ENCODE results near the gene KRT5. TPM values are rescaled to one million over a fixed set of nuclear protein-coding genes. Genes with fewer than 3 reads are reported as not detected.

KRT5 gene
- total RNA-seq, 1 donor from 2014 or later = 1,515 TPM

DNA sequence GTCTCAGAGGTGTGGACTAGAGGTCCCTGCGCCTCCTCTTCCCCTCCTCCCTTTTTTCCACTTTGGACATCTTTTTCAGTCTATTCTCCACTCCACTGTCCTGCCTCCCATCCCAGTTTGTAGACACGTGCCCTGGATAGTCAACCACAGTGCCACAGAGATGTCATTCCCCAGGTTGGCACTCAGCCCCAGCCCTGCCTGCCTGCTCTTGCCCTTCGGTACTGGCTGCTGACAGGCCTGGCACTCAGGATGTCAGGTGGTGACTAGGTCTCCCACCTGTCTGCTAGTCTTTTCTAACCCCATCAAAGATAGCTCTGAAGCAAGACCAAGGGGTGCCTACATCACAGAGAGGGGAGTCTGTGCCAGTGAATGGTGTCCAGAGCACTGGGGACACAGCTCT, 16.9 kb upstream of the KRT5 start:
- no peak for DNase-seq

DNA sequence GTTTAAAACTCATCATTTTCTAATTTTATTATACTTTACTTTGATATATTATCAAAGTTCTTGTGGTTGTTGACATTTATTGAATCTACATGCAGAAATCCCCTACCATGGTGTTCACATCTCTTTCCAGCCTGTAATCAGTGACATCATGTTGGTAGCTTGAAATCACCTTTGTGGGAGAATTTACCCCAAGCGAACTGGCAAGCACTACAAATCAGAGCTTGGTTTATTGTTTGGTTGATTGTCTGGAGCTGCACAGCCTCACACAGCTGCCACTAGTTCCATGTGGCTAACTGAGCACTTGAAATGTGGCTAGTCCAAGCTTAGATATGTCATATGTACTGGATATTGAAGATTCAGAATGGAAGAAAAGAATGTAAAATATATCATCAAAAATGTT, 15.4 kb upstream of the KRT5 start:
- DNase-seq = no peak

DNA sequence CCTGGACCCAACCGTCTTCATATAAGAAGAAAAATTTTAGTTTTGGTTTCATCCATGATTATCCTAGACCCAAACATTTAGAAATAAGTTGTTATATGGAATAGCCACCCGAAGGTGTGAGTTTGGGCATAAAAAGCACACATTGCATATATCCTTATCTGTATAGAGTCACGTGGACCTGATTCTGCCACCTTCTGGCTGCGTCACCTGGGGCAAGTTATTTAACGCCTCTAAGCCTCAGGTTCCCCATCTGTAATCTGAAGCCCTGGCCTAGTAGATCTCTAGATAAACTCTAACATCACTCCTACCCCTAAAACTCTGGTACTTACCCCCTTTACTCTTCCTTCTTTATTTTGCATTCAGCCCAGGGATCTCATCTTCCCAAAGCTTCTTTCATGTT, 14.3 kb upstream of the KRT5 start:
- no peak for DNase-seq

DNA sequence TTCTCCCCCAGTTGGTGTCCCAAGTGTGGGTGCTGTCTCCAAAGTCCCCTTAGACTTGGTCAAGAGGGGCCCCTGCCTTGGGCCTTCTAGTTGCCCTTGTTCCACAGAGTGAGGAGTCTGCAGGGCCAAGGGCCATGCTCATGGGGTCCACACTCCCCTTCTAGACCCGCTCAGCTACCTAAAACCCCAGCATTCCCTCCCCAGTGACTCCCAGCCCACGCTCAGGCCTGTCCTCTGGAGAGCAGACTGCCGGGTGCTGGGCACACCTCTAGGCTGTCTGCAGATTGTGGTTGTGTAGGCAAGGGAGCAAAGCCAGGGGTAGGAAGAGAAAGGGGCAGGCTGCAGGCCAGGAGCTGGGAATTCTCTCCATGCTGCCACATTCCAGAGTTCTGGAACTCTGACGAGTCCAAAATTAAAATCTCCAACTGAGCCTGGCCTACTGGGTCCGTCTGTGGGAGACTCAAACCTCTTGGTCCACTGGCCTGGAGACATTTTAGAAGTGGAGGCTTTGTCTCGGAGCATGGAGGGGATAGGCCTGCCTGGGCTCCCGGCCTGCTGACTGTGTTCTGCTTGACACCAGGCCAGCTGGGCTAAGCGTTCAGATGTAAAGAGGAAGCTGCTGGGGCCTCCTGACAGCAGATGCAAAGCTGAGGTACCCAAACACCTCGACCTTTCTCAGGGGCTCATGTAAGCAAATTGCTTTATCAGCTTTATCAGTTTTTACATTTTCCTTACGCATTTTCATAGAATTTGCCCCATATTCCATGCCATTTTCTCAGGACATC, 13.7 kb upstream of the KRT5 start:
- no peak for DNase-seq

DNA sequence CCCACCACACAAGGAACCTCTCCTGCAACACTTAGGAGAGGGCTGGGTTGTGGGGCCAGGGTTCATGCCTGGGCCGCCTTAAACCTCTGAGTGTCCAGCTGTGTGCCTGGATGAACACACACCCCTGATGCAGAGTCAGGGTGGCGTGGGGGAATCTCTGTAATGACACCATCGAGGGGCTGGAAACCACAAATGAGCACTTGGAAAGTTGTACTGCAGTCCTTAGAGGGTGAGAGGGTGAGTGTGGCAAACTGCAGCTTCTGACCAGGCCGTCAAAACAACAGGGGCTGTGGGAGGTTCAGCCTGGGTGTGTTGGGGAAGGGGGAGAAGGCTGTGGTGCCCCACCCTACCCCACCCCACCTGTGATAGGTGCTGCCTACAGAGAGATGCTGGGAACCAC, 12.4 kb upstream of the KRT5 start:
- DNase-seq = no peak

GRCh38 chr12:52531566-52532300, 11.5 kb upstream of the KRT5 start:
- no peak for DNase-seq

- DNase-seq = no peak
Measured at GRCh38 chr12:52530905-52531304, 10.7 kb upstream of the KRT5 start.

GRCh38 chr12:52530366-52530765, 10.2 kb upstream of the KRT5 start:
- no peak for DNase-seq

- no peak for DNase-seq
Measured at GRCh38 chr12:52529846-52530245, 9.7 kb upstream of the KRT5 start.

- DNase-seq = no peak
Measured at GRCh38 chr12:52529417-52529816, 9.2 kb upstream of the KRT5 start.

DNA sequence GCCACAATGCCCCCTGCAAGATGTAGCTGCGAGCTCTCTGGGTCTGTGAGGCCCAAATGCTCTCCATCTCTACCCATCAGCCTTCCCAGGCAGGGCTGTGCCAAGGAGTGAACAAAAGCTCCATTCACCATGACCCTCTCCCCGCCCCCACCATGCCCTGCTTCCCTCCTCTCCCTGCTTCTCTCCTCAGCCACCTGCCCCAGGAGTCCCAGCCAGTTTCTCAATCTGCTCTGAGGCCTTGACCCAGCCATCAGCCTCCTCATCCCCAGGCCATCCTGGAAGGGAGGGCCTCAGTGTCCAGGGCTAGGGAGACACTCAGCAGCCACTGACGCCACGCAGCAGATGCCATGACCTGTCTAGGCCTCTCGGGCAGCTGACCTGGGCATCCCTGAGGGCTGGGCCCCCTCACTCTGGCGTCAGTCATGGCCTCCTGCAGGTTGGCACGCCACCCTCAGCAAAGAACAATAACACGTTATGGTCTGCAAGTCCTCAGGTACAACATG, 8.5 kb upstream of the KRT5 start:
- no peak for DNase-seq

DNA sequence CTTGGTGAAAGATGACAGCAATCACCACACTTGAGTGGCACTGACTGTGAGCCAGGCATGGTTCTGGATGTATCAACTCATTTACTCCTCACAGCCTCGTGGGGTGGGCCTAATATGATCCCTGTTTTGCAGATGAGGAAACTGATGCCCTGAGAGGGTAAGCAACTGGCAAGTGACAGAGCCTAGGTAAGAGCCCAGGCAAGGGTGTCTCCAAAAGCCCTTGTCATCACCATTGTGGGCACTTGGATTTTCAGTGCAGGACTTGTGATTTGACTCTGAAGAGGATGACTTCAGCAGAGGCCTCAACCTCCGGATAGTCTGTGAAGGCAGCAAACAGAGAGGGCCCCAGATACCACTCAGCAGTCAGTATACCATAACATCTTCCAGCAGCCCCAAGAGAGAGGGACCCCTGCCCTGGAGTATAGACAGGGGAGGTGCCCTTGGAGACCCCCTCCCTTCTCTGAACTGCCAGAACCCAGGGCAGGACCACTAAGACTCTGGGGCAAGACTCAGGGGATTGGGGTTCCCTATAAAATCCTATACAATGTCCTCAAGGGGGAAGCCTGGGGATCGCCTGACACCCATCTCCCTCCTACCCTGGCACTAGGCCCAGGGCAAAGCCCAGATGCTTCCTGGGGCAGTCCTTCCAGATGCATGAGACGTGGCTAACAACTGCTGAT, 7.1 kb upstream of the KRT5 start:
- no peak for DNase-seq

GRCh38 chr12:52526511-52526951, 6.3 kb upstream of the KRT5 start:
- no peak for DNase-seq

DNA sequence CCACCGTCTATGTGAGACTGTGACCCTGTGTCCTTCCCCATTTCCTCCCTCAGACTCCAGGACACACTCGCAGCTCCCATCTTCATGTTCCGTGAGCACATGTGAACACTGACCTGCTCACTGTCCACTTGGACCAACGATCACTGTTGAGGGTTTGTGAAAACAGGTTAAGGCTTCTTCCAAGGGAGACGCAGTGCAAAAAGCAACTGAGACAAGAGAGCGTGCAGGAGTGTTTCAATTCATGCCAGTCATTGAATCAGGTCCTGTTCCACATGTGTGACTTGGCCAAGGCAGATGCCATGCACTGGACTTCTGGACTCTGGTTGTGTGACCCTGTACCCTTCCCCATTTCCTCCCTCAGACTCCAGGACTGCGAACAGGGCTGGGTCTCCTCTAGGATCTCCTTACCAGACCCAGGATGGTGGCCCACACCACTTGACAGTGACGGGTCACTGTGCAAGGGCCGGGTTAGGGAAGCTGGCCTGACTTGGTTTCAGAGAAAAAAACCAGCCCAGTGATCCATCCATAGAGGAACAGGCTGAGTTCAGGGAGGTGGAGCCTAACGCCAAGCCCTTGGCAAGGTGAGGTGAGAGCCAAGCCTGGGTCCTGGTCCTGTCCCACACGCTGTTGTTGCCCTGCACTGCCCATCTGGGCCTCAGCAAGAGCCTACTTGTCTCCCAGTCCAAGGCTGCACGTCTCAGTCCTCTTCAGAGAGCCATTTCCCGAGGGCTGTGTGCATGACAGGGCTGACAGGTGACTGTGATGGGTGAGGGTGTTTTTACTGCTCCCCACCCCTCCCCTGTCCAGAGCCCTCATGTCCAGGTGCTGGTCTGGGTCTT, 5.7 kb upstream of the KRT5 start:
- no peak for DNase-seq

GRCh38 chr12:52524898-52525591, 4.9 kb upstream of the KRT5 start:
- no peak for DNase-seq

DNA sequence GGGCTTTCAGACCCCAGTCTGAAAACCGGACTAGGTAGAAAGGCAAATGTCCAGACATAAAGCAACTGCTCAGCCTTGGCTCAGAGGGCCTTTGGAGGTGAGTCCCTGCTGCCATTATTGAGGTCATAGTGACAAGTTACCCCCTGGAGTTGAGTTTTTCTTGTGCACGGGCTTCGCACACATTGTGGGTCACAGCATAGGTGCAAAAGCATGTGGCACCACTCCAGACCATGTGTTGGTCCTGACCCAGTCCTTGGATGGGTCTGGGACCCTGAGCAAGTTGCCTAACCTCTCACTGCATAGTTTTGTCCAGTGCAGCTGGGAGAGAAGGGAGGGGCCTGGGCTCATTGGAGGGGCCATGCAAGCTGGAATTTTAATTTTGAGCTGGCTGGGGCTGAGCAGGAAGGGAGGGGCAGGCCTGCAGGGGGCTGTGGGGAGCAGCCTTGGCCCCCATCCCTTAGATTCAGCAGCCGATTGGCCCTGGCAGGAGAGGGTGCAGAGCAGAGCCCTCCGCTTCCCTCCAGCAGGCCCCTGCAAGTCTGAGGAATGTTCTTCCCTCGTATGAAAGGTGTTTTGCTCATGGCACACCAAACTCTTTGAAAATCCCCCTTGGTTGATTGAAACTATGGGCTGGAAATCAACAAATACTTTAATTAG, 4.2 kb upstream of the KRT5 start:
- DNase-seq = peak; percentile 7

GRCh38 chr12:52523824-52524223, 3.6 kb upstream of the KRT5 start:
- no peak for DNase-seq

DNA sequence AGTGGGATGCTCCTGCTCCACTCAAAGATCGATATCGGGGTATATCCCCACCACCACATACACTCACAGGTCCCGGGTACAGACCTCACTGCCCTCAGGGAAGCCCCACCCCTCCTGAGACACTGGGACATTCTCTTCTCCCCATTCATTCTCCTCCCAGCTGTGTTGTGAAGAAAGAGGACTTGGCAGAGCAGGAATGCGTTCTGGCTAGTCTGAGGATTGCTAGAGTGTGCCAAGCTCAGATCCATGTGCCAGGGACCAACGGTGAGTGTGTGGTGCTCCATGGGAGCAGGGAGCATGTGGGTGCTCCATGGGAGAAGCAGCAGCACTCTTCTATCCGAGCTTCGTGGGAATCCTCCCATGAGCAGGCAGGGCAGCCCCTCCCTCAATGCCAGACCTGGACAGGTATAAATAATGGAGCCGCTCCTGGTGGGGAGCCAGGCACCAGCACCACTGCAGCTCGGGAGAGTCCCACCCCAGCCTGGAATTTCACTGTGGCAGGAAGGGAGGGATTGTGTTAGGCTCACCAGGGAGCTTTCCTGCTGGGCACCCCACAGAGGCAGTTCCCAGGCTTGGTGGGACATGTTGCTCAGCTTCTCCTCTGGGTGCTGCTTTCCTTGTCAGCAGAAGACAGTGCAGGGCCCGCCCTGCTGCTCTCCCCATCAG, 2.3 kb upstream of the KRT5 start:
- peak; percentile 28 for DNase-seq

DNA sequence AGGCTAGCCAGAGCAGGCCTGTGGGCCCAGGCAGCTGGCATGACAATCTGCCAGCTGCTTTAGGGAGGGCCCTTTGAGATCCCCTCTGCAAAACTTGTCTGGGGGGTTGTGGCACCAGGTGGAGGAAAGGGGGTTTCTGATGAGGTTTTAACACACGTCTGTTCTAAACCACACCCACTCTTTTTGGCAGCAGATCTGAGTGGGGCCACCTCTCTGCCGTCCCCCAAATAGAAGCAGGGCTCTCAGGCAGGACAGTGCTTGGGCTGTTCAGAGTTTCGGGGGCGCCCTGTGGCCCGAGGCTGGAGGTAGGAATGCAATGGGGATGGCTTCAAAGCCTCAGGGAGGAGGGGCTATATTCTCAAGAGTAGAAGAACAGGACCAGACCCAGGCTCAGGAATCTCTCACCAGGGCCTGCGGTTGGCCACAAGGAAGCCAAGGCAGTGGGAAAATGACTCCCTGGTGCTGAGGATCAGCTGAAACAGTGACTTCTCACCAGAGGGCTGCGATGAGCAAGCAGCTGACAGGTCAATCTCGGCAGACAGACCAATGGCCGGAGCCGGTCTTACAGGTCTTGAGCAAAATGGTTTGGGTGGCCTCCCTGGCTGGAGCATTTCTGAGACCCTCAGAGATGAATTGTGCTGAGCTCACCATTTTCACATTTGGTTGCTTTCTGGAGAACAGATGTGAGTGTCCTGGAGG, 1.5 kb upstream of the KRT5 start:
- DNase-seq = peak; percentile 33

GRCh38 chr12:52521175-52521567, 977 bp upstream of the KRT5 start:
- DNase-seq = no peak

Measured in skin of body (tissue), 2 donors.